Prostate gland (tissue), 2 donors: ENCODE measurements around the gene SPNS3. TPM values are rescaled to one million over a fixed set of nuclear protein-coding genes. Genes with fewer than 3 reads are reported as not detected.

Source experiments
- DNase-seq: peaks from one replicate; pipeline ENCODE4 v3.0.0-alpha.2; 2019; ENCODE audit warnings: low spot score
- H3K27ac ChIP-seq, 2 donors: fragments of 200-600 bp; sonication (generic); 2 replicates each; pipeline ENCODE4 v1.5.1; 2017 to 2019
- H3K27me3 ChIP-seq: fragments of 200-600 bp; sonication (generic); replicated peaks from 2 replicates; pipeline ENCODE4 v1.5.1; 2019; ENCODE audit not compliant: insufficient read depth
- H3K36me3 ChIP-seq, 2 donors: fragments of 200-600 bp; sonication (generic); 1 replicate in 1 of 2; 2 replicates in 1 of 2; pipeline versions ENCODE4 v1.5.1 to v1.8.1; 2017 to 2019
- H3K4me1 ChIP-seq: fragments of 200-600 bp; sonication (generic); replicated peaks from 2 replicates; pipeline ENCODE4 v1.5.1; 2019
- H3K4me3 ChIP-seq, 2 donors: fragments of 200-600 bp; sonication (generic); 2 replicates each; pipeline ENCODE4 v1.5.1; 2017 to 2019
- H3K9me3 ChIP-seq: fragments of 200-600 bp; sonication (generic); 2 replicates; pipeline ENCODE4 v1.5.1; 2017
- POLR2A ChIP-seq: fragments of 450-650 bp; IDR thresholded peaks from one replicate; pipeline ENCODE4 v1.6.1; 2016; ENCODE audit warnings: antibody characterized with exemption, mild to moderate bottlenecking
- POLR2AphosphoS5 ChIP-seq: sonication (generic); formaldehyde crosslinking; IDR thresholded peaks from one replicate; pipeline ENCODE4 v1.6.1; 2017; ENCODE audit warnings: antibody characterized with exemption
- WGBS: methylation state at CpG from one replicate; pipeline ENCODE4 v1.1.5; 2018; 5-methylcytosine and 5-hydroxymethylcytosine counted together
- intact Hi-C: fragments of 100-400 bp; cut with DNase I; formaldehyde crosslinking; loops from one replicate; pipeline ENCODE4 v1.14.2; 2022
- total RNA-seq, 2 donors: library from RNA; depleted of rRNA; stranded (reverse); fragments of >200 nt; gene quantifications; one replicate each; pipeline ENCODE4 v1.1.0, GENCODE V29; 2016
- TF ChIP-seq, protein P1 (sequence below), 4 experiments: fragments of 200-600 bp in 2 of 4; fragments of 450-650 bp in 2 of 4; sonication (generic) in 2 of 4; IDR thresholded peaks; 1 replicate in 3 of 4; 2 replicates in 1 of 4; pipeline ENCODE4 v1.5.1; 2016 to 2019; ENCODE audit warnings: antibody characterized with exemption in 4 of 4, mild to moderate bottlenecking in 2 of 4, moderate library complexity in 2 of 4

The SPNS3 gene
- total RNA-seq, 2 donors from 2014 or later = 0.50 TPM; not detected in 1

- intact Hi-C loops = no loop called here
- 80% methylated on average over 5 of the region's 5 CpGs for WGBS
- Histone ChIP-seq H3K4me3 (no peak overlapping the region), H3K9me3 (no peaks in the 10 kb centered on the region), H3K27me3 (peaks cover 8% of the 10 kb centered on the region), H3K27ac (no peak overlapping the region), H3K4me1 (peaks cover 3% of the 10 kb centered on the region), H3K36me3 (no peaks in the 10 kb centered on the region)
- no peak for DNase-seq
- TF ChIP-seq, protein P1, sequence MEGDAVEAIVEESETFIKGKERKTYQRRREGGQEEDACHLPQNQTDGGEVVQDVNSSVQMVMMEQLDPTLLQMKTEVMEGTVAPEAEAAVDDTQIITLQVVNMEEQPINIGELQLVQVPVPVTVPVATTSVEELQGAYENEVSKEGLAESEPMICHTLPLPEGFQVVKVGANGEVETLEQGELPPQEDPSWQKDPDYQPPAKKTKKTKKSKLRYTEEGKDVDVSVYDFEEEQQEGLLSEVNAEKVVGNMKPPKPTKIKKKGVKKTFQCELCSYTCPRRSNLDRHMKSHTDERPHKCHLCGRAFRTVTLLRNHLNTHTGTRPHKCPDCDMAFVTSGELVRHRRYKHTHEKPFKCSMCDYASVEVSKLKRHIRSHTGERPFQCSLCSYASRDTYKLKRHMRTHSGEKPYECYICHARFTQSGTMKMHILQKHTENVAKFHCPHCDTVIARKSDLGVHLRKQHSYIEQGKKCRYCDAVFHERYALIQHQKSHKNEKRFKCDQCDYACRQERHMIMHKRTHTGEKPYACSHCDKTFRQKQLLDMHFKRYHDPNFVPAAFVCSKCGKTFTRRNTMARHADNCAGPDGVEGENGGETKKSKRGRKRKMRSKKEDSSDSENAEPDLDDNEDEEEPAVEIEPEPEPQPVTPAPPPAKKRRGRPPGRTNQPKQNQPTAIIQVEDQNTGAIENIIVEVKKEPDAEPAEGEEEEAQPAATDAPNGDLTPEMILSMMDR (IDR thresholded peaks at IDR 0.05) = no peak
- TF ChIP-seq POLR2AphosphoS5 (no peak), POLR2A (no peak)
These were observed 70.4 kb downstream of the SPNS3 start for GRCh38 chr17:4504188-4504587.

DNA sequence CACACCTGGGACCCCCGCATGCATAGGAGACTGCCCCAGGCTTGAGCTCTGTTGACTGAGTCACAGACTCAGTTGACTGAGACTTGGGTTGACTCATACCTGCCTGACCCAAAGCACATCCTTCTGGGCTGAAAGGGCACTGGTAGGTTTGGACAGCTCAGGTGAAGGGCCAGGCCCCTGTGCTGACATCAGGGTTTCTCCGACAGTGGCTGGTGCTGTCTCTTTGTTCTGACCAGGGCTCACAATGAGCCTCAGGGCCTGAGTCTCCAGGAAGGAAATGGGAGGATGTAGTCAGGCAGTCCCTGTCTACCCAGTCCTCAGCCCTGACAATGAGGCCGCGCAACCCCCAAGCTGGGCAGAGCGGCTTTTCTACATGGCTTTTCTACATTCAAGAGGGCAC lies 71.4 kb downstream of the SPNS3 start:
- DNase-seq = no peak
- intact Hi-C loops = no loop called here
- no peaks in the 10 kb centered on the region for H3K9me3 ChIP-seq
- 93% methylated on average over 5 of the region's 5 CpGs for WGBS
- H3K27ac ChIP-seq = no peak overlapping the region
- H3K36me3 ChIP-seq = no peaks in the 10 kb centered on the region
- H3K4me1 ChIP-seq = no peaks in the 10 kb centered on the region
- no peak for TF ChIP-seq POLR2A
- TF ChIP-seq, protein P1 (IDR thresholded peaks at IDR 0.05) = no peak
- TF ChIP-seq POLR2AphosphoS5 = no peak
- H3K4me3 ChIP-seq = no peak overlapping the region
- H3K27me3 ChIP-seq = peaks cover 3% of the 10 kb centered on the region

DNA sequence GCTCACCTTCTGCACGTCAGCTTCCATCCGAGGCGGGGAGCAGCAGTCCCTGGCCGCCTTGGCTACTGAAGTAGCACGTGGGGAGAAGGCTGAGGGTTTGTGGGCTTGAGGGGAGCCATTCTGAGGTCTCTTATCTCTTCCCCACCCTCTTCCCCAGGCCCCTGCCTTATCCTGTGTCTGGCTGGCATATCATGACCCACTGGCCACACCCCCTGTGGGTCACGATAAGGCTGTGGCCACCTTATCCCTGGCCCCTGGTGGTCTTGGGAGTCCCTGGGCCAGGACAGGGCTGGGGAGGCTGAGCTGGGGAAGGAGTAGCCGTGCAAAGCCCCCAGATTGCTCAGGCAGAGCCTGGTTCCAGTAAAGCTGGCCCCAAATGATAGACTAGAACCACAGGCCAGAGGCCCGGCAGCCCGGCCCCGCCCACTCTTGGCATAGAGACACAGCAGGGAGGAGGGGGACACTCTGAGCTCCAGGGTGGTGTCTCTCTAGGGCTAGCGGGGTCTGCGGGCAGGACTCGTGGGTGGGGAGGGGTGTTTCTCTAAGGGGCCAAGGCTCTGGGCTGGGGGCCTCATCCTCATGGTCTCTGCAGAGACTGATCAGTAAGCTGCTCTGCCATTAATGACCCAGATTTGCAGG lies 72.6 kb downstream of the SPNS3 start:
- TF ChIP-seq POLR2A = no peak
- H3K4me1 ChIP-seq = no peaks in the 10 kb centered on the region
- H3K27ac ChIP-seq = no peak overlapping the region
- intact Hi-C loops = no loop called here
- no peaks in the 10 kb centered on the region for H3K9me3 ChIP-seq
- no peaks in the 10 kb centered on the region for H3K36me3 ChIP-seq
- 62% methylated on average over 13 of the region's 13 CpGs for WGBS
- no peak for DNase-seq
- no peaks in the 10 kb centered on the region for H3K27me3 ChIP-seq
- no peak overlapping the region for H3K4me3 ChIP-seq

- DNase-seq = no peak
- intact Hi-C loops = no loop called here
- TF ChIP-seq POLR2A (no peak), POLR2AphosphoS5 (no peak)
- TF ChIP-seq, protein P1 (IDR thresholded peaks at IDR 0.05) = no peak
- Histone ChIP-seq H3K4me3 (no peak overlapping the region), H3K4me1 (no peaks in the 10 kb centered on the region), H3K27me3 (no peaks in the 10 kb centered on the region), H3K9me3 (no peaks in the 10 kb centered on the region), H3K27ac (no peak overlapping the region), H3K36me3 (no peaks in the 10 kb centered on the region)
- WGBS = 79% methylated on average over 8 of the region's 8 CpGs
These were observed 73.2 kb downstream of the SPNS3 start for GRCh38 chr17:4506892-4507291.

GRCh38 chr17:4507361-4508111 lies 73.8 kb downstream of the SPNS3 start:
- H3K27me3 ChIP-seq = no peaks in the 10 kb centered on the region
- H3K36me3 ChIP-seq = no peaks in the 10 kb centered on the region
- H3K4me1 ChIP-seq = no peaks in the 10 kb centered on the region
- H3K27ac ChIP-seq = no peak overlapping the region
- TF ChIP-seq POLR2A (no peak), POLR2AphosphoS5 (no peak)
- TF ChIP-seq, protein P1 (IDR thresholded peaks at IDR 0.05) = no peak
- H3K9me3 ChIP-seq = no peaks in the 10 kb centered on the region
- no peak for DNase-seq
- intact Hi-C loops = no loop called here
- WGBS = 90% methylated on average over 8 of the region's 8 CpGs
- no peak overlapping the region for H3K4me3 ChIP-seq
